ENCODE measurements around the gene NDUFA8.
A peak's percentile ranks its signal among the peaks of the same experiment; 100 is the strongest.

NDUFA8 gene

GRCh38 chr9:122186301-122186700, 26.7 kb upstream of the NDUFA8 start:
- no peak for TF ChIP-seq CTCF (IDR thresholded peaks at IDR 0.05)
- H3K4me3 ChIP-seq: no peak overlapping the region
- DNase-seq (ENCODE audit: low spot score): no peak
- H3K27ac ChIP-seq: no peak overlapping the region

- DNase-seq (ENCODE audit: low spot score): no peak
- no peak for TF ChIP-seq CTCF (IDR thresholded peaks at IDR 0.05)
- Histone ChIP-seq H3K27ac (no peak overlapping the region), H3K4me3 (no peak overlapping the region)
These were observed 25.0 kb upstream of the NDUFA8 start for GRCh38 chr9:122184551-122184950.

- Histone ChIP-seq H3K27ac (no peak overlapping the region), H3K4me3 (no peak overlapping the region)
- DNase-seq (ENCODE audit: low spot score): no peak
- no peak for TF ChIP-seq CTCF (IDR thresholded peaks at IDR 0.05)
These were observed 23.9 kb upstream of the NDUFA8 start for GRCh38 chr9:122183501-122183900.

- no peak overlapping the region for H3K27ac ChIP-seq
- TF ChIP-seq CTCF (IDR thresholded peaks at IDR 0.05): no peak
- DNase-seq (ENCODE audit: low spot score): no peak
- no peak overlapping the region for H3K4me3 ChIP-seq
These were observed 21.1 kb upstream of the NDUFA8 start for GRCh38 chr9:122180633-122181032.

GRCh38 chr9:122179690-122180074, 20.1 kb upstream of the NDUFA8 start:
- no peak for DNase-seq (ENCODE audit: low spot score)
- Histone ChIP-seq H3K4me3 (no peak overlapping the region), H3K27ac (no peak overlapping the region)
- TF ChIP-seq CTCF (IDR thresholded peaks at IDR 0.05): no peak

GRCh38 chr9:122179054-122179689, 19.6 kb upstream of the NDUFA8 start:
- Histone ChIP-seq H3K27ac (no peak overlapping the region), H3K4me3 (no peak overlapping the region)
- DNase-seq (ENCODE audit: low spot score): no peak
- TF ChIP-seq CTCF (IDR thresholded peaks at IDR 0.05): no peak

GRCh38 chr9:122176916-122177315, 17.3 kb upstream of the NDUFA8 start:
- H3K4me3 ChIP-seq: no peak overlapping the region
- H3K27ac ChIP-seq: no peak overlapping the region
- peak; percentile 31 for DNase-seq (ENCODE audit: low spot score)
- TF ChIP-seq CTCF (IDR thresholded peaks at IDR 0.05): no peak
